Neural cell (in vitro differentiated cells): ENCODE measurements around the gene ADAP1.

Source experiments
- CTCF ChIP-seq: fragments of 450-650 bp; IDR thresholded peaks from 2 replicates; pipeline ENCODE4 v1.5.1; 2014; ENCODE audit warnings: antibody characterized with exemption, mild to moderate bottlenecking, moderate library complexity; ENCODE audit not compliant: poor library complexity, severe bottlenecking
- EZH2 ChIP-seq: fragments of 200-600, 300-800 bp; shearing (Covaris generic), sonication (generic); IDR thresholded peaks from 2 replicates; pipeline ENCODE4 v1.6.1; 2014; ENCODE audit warnings: antibody characterized with exemption, low read length, borderline replicate concordance, mild to moderate bottlenecking; ENCODE audit not compliant: insufficient read depth, poor library complexity, severe bottlenecking
- POLR2AphosphoS5 ChIP-seq: IDR thresholded peaks from 2 replicates; pipeline ENCODE4 v1.6.1; 2012
- RAD21 ChIP-seq: fragments of 450-650 bp; conservative IDR thresholded peaks from 2 replicates; pipeline ENCODE4 v1.6.1; 2014; ENCODE audit warnings: antibody characterized with exemption, mild to moderate bottlenecking, moderate library complexity
- SMC3 ChIP-seq: fragments of 450-650 bp; conservative IDR thresholded peaks from 2 replicates; pipeline ENCODE4 v1.6.1; 2014; ENCODE audit warnings: antibody characterized with exemption, mild to moderate bottlenecking, moderate library complexity; ENCODE audit not compliant: poor library complexity

DNA sequence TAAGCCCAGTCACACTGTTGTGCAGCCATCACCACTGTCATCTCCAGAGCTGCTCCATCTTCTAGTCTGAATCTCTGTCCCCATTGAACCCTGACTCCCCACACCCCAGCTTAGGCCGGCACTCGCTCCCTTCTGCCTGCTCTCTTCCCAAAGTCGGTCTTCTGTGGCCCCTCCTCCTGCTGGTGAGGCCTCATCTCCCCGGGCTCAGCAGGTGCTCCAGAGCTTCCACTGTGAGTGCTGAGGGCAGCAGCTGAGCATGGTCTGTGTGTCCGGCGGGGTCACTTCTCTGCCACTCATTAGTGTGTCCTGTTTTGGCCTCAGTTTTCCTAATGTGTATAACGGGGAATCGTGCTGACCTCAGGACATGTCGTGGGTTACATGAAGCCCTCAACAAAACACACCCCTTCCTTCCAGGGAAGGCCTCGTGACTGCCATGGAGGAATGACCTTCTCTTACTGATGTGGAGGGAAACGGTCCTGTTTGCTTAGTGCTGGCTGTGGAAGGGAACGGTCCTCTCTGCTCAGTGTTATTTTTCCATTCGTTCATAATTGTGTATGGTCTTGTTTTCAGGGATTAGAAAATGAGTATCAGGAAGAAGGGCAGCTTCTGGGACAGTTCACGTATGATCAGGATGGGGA, 82.5 kb downstream of the ADAP1 start:
- TF ChIP-seq CTCF (no peak), EZH2 (no peak), SMC3 (no peak), POLR2AphosphoS5 (no peak), RAD21 (no peak)
